Adrenal gland (tissue), 12 donors: ENCODE results near the gene FSD2. TPM values are rescaled to one million over a fixed set of nuclear protein-coding genes. Genes with fewer than 3 reads are reported as not detected.

ENCODE experiments used
- DNase-seq, 7 donors: peaks; one replicate each; pipeline ENCODE4 v3.0.0-alpha.2; 2019 to 2020
- H3K27ac ChIP-seq, 5 donors: fragments of 200-600 bp; sonication (generic) in 4 of 5; 1 replicate in 3 of 5; 2 replicates in 2 of 5; pipeline versions ENCODE4 v1.5.1 to v1.8.0; 2016 to 2020; ENCODE audit warnings: mild to moderate bottlenecking in 1 of 5
- H3K27me3 ChIP-seq: fragments of 200-600 bp; 2 replicates; pipeline ENCODE4 v1.8.0; 2021
- H3K36me3 ChIP-seq, 2 donors: fragments of 200-600 bp; replicated peaks in 1 of 2; 1 replicate in 1 of 2; 2 replicates in 1 of 2; pipeline versions ENCODE4 v1.5.1 to v1.8.0; 2018 to 2022
- H3K4me1 ChIP-seq, 2 donors: fragments of 200-600 bp; replicated peaks in 1 of 2; 1 replicate in 1 of 2; 2 replicates in 1 of 2; pipeline versions ENCODE4 v1.5.1 to v1.8.0; 2018 to 2021
- H3K4me3 ChIP-seq, 4 donors: fragments of 200-600 bp; sonication (generic) in 3 of 4; one replicate each; pipeline ENCODE4 v1.5.1; 2016 to 2018
- H3K9me3 ChIP-seq, 3 donors: fragments of 200-600 bp; sonication (generic) in 1 of 3; replicated peaks in 1 of 3; 1 replicate in 2 of 3; 2 replicates in 1 of 3; pipeline versions ENCODE4 v1.5.1 to v1.8.0; 2016 to 2021
- CTCF ChIP-seq, 6 experiments: fragments of 450-650 bp in 4 of 6; fragments of 200-600 bp in 2 of 6; sonication (generic) in 1 of 6; IDR thresholded peaks; 1 replicate in 5 of 6; 2 replicates in 1 of 6; pipeline versions ENCODE4 v1.5.1 to v1.8.0; 2016 to 2021; ENCODE audit warnings: antibody characterized with exemption in 6 of 6, mild to moderate bottlenecking in 2 of 6, moderate library complexity in 1 of 6
- POLR2A ChIP-seq, 2 donors: fragments of 450-650 bp; IDR thresholded peaks; one replicate each; pipeline ENCODE4 v1.6.1; 2017; ENCODE audit warnings: antibody characterized with exemption in 2 of 2, mild to moderate bottlenecking in 2 of 2, moderate library complexity in 1 of 2
- WGBS, 4 donors: extraction: QIAGEN DNeasy Blood & Tissue Kit in 2 of 4; methylation state at CpG; one replicate each; pipeline versions ENCODE4 v1.1.5 to v1.1.7; 2013 to 2017; 5-methylcytosine and 5-hydroxymethylcytosine counted together
- intact Hi-C, 2 donors: fragments of 100-400 bp; cut with DNase I; formaldehyde crosslinking; loops; one replicate each; pipeline versions ENCODE4 v1.14.1 to v1.15.0; 2022 to 2023
- polyA plus RNA-seq, 3 donors: library from polyadenylated mRNA; stranded (reverse); fragments of 200-250 nt in 2 of 3; fragments of 350-450 nt in 1 of 3; fragmentation: Illumina TruSeq in 1 of 3; extraction: RNeasy Lipid Tissue Mini Kit (QIAGEN cat#74804) in 1 of 3; gene quantifications; one replicate each; pipeline ENCODE4 v1.2.3, GENCODE V29; 2013 to 2014
- total RNA-seq, 9 donors: library from RNA; depleted of rRNA in 4 of 9; stranded (reverse); fragments of >200 nt in 4 of 9; fragments of 120-200 nt in 1 of 9; fragmentation: NEBNext Ultra II Directional in 1 of 9; extraction: Animal tissue kit (Norgen Biotek cat#: 25700) in 1 of 9; gene quantifications; one replicate each; pipeline versions ENCODE4 v1.1.0 to v1.2.4, GENCODE V29; 2013 to 2023
- donor health status: healthy with polysubstance abuse.
- donor health status: Bipolar disorder and iron deficiency.
- donor health status: DM: yes; HTN: yes; CAD: no.
- donor health status: DM: no; HTN: no; CAD: no.
- donor health status: DM: no; HTN: no; CAD: no.
- donor health status: DM: yes; HTN: yes; CAD: no.

The FSD2 gene
- total and polyA plus RNA-seq, 12 donors: 0.03 to 0.06 TPM; not detected in 10

GRCh38 chr15:82730022-82730530 lies 75.8 kb downstream of the FSD2 start:
- no peak for DNase-seq
- Histone ChIP-seq H3K4me1 (no peaks in the 10 kb centered on the region), H3K36me3 (no peaks in the 10 kb centered on the region), H3K4me3 (no peak overlapping the region), H3K9me3 (no peaks in the 10 kb centered on the region), H3K27me3 (no peaks in the 10 kb centered on the region), H3K27ac (no peak overlapping the region)
- intact Hi-C loops: no loop called here
- 86 to 95% (median 92%) methylated on average over 11 of the region's 11 CpGs for WGBS, 4 donors
- no peak for TF ChIP-seq CTCF (IDR thresholded peaks at IDR 0.05)
- no peak for TF ChIP-seq POLR2A (IDR thresholded peaks at IDR 0.05)

GRCh38 chr15:82726816-82727215 lies 79.1 kb downstream of the FSD2 start:
- no peak for DNase-seq
- intact Hi-C loops: no loop called here
- no peaks in the 10 kb centered on the region for H3K4me1 ChIP-seq
- TF ChIP-seq CTCF (IDR thresholded peaks at IDR 0.05) (no peak), POLR2A (IDR thresholded peaks at IDR 0.05) (no peak)
- no peaks in the 10 kb centered on the region for H3K36me3 ChIP-seq
- no peak overlapping the region for H3K27ac ChIP-seq
- 90 to 95% (median 92%) methylated on average over 6 to 10 of the region's 10 CpGs for WGBS, 4 donors
- H3K9me3 ChIP-seq: no peaks in the 10 kb centered on the region
- no peak overlapping the region for H3K4me3 ChIP-seq
- H3K27me3 ChIP-seq: no peaks in the 10 kb centered on the region

GRCh38 chr15:82715003-82715402 lies 90.9 kb downstream of the FSD2 start:
- Histone ChIP-seq H3K27me3 (no peaks in the 10 kb centered on the region), H3K36me3 (no peaks in the 10 kb centered on the region), H3K4me3 (no peak overlapping the region), H3K9me3 (no peaks in the 10 kb centered on the region), H3K4me1 (peaks cover 2 to 3% of the 10 kb centered on the region in 2 donors), H3K27ac (no peak overlapping the region)
- intact Hi-C loops: no loop called here
- WGBS, 4 donors: 92 to 96% (median 93%) methylated on average over 4 of the region's 4 CpGs
- TF ChIP-seq CTCF (IDR thresholded peaks at IDR 0.05) (no peak), POLR2A (IDR thresholded peaks at IDR 0.05) (no peak)
- DNase-seq: no peak

- DNase-seq: no peak
- intact Hi-C loops: no loop called here
- H3K36me3 ChIP-seq: no peaks in the 10 kb centered on the region
- TF ChIP-seq POLR2A (IDR thresholded peaks at IDR 0.05) (no peak), CTCF (IDR thresholded peaks at IDR 0.05) (no peak)
- no peaks in the 10 kb centered on the region for H3K9me3 ChIP-seq
- H3K4me3 ChIP-seq: no peak overlapping the region
- no peaks in the 10 kb centered on the region for H3K27me3 ChIP-seq
- H3K27ac ChIP-seq: no peak overlapping the region
- peaks cover 4 to 6% of the 10 kb centered on the region in 2 donors for H3K4me1 ChIP-seq
- 72 to 77% (median 73%) methylated on average over 3 of the region's 3 CpGs; no CpG with 5 or more reads in 1 of the 4 donors for WGBS, 4 donors
Observed at GRCh38 chr15:82714016-82714415, 91.9 kb downstream of the FSD2 start.
